Epithelial cell of proximal tubule (primary cell): ENCODE results near the gene MCF2L2. TPM values are rescaled to one million over a fixed set of nuclear protein-coding genes. Genes with fewer than 3 reads are reported as not detected.
"Not testable (repeated sequence)": the region's sequence is repeated elsewhere in the genome, so short reads cannot be mapped to it uniquely, and the experiment has no call there.

ENCODE experiments used
- DNase-seq: peaks from one replicate; pipeline ENCODE4 v3.0.0-alpha.2; 2011; ENCODE audit warnings: low read depth
- H3K4me3 ChIP-seq: 2 replicates; pipeline ENCODE4 v1.5.1; 2011; ENCODE audit warnings: low read depth, mild to moderate bottlenecking, low read length
- CTCF ChIP-seq: conservative IDR thresholded peaks from 2 replicates; pipeline ENCODE4 v1.5.1; 2012; ENCODE audit warnings: low read depth, mild to moderate bottlenecking, low read length
- total RNA-seq: library from RNA; depleted of rRNA; stranded (reverse); fragments of >200 nt; gene quantifications from 2 replicates; pipeline ENCODE4 v1.2.3, GENCODE V29; 2015

Gene MCF2L2
- total RNA-seq, 1 donor from 2014 or later = 0.58 TPM

GRCh38 chr3:183466575-183466974, 38.2 kb upstream of the MCF2L2 start:
- no peak for DNase-seq
- TF ChIP-seq CTCF = no peak
- no peak overlapping the region for H3K4me3 ChIP-seq

DNA sequence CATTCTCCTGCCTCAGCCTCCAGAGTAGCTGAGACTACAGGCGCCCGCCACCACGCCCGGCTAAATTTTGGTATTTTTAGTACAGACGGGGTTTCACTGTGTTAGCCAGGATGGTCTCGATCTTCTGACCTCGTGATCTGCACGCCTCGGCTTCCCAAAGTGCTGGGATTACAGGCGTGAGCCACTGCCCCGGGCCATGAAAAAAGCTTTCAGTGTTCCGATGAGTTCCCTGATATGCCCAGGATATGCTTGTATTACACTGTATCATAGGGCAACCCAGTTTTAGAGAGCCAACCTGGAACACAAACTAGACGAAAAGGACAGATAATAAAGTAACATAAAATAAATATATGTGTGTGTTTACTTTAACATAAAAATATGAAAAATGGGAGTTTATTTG, 37.3 kb upstream of the MCF2L2 start:
- not testable (repeated sequence) for H3K4me3 ChIP-seq, DNase-seq

DNA sequence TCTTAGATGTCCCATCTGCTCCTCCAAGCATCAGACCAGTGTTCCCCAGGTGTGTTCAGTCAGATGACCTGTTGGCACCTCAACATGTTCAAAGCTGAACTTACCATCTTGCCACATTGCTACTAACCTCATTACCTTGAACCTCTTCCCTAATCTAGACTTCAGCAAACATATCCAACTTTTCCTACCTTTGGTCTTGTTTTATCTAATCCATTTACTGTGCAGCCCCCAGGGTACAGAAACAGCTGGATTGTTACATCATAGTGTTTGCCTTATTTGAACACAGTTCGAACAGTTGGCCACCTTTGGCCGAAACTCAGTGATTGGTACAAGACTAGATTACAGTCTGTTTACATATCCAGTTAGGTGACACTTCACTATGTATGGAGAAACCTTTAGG, 36.1 kb upstream of the MCF2L2 start:
- TF ChIP-seq CTCF = no peak
- no peak for DNase-seq
- no peak overlapping the region for H3K4me3 ChIP-seq

DNA sequence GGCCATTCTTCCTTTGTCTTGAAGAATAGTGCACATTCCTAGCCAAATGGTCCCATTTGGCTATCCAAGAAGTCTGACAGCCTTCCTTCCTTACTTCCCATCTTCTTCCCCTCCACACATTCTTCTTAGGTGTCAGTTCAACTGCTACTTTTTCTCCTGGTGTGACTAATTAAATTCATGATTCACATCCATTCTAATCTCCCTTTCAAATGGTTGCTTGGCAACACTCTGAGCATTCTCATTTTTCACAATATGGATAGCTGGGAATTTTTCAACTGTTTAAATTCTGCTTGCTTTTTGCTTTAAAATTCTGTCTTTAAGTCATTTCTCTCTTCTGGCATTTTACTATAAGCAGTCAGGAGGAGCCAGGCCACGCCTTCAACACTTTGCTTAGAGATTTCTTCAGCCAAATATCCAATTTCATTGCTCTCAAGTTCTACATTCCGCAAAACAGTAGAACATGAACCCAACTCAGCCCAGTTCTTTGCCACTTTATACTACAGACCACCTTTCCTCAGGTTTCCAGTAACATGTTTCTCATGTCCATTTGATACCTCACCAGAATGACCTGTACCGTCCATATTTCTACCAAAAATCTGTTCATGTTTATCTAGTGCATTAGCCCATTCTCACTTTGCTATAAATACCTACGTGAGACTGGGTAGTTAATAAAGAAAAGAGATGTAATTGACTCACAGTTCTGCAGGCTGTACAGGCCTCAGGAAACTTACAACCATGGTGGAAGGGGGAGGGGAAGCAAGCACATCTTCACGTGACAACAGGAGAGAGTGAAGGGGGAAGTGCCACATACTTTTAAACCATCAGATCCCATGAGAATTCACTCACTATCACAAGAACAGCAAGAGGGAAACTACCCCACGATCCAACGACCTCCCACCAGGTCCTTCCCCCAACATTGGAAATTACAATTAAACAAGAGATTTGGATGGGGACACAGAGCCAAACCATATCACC, 31.9 kb upstream of the MCF2L2 start:
- no peak overlapping the region for H3K4me3 ChIP-seq
- TF ChIP-seq CTCF = no peak
- no peak for DNase-seq

- H3K4me3 ChIP-seq = no peak overlapping the region
- DNase-seq = no peak
- no peak for TF ChIP-seq CTCF
Observed at GRCh38 chr3:183455089-183455488, 26.7 kb upstream of the MCF2L2 start.

GRCh38 chr3:183454064-183454463, 25.6 kb upstream of the MCF2L2 start:
- H3K4me3 ChIP-seq = no peak overlapping the region
- DNase-seq = no peak

GRCh38 chr3:183449791-183450190, 21.4 kb upstream of the MCF2L2 start:
- no peak overlapping the region for H3K4me3 ChIP-seq
- DNase-seq = no peak
- TF ChIP-seq CTCF = no peak

More at GRCh38 chr3:183454064-183454463, 25.6 kb upstream of the MCF2L2 start:
- no peak for TF ChIP-seq CTCF
